Activated CD4-positive, alpha-beta memory T cell treated with anti-CD3 and anti-CD28 coated beads for 36 hours (primary cell): ENCODE data around the gene COPZ1. TPM values are rescaled to one million over a fixed set of nuclear protein-coding genes. Genes with fewer than 3 reads are reported as not detected.
A peak's percentile ranks its signal among the peaks of the same experiment; 100 is the strongest.

Experiments
- CTCF ChIA-PET: fragments of 350-600 bp; sonication (Branson Sonifier 250); formaldehyde crosslinking; loops from one replicate; lab custom pipeline; 2021; ENCODE audit warnings: antibody characterized with exemption, inconsistent platforms; lab: Charles Lee
- POLR2A ChIA-PET: fragments of 350-600 bp; sonication (Branson Sonifier 250); formaldehyde crosslinking; loops from one replicate; lab custom pipeline; 2021; ENCODE audit warnings: antibody characterized with exemption; lab: Charles Lee
- DNase-seq: peaks from one replicate; pipeline ENCODE4 v3.0.0-alpha.2; 2020
- H3K27ac Mint-ChIP-seq: one replicate; pipeline ENCODE4 v1.8.0; 2021; ENCODE audit warnings: mixed read lengths
- H3K27me3 Mint-ChIP-seq: one replicate; pipeline ENCODE4 v1.8.0; 2021; ENCODE audit warnings: mixed read lengths
- H3K36me3 Mint-ChIP-seq: one replicate; pipeline ENCODE4 v1.8.0; 2021; ENCODE audit warnings: mixed read lengths
- H3K4me1 Mint-ChIP-seq: one replicate; pipeline ENCODE4 v1.8.0; 2021; ENCODE audit warnings: low read depth, mixed read lengths
- H3K4me3 Mint-ChIP-seq: one replicate; pipeline ENCODE4 v1.8.0; 2021; ENCODE audit warnings: mild to moderate bottlenecking, mixed read lengths
- H3K9me3 Mint-ChIP-seq: one replicate; pipeline ENCODE4 v1.8.0; 2021; ENCODE audit warnings: mixed read lengths
- intact Hi-C: fragments of 100-400 bp; cut with micrococcal nuclease; formaldehyde crosslinking; loops from one replicate; pipeline ENCODE4 v1.15.1; 2023
- total RNA-seq, 2 experiments: library from RNA; stranded (reverse); gene quantifications; one replicate each; pipeline ENCODE4 v1.2.3, GENCODE V29; 2021

The COPZ1 gene
- total RNA-seq, 2 experiments from 2014 or later: 99.0 to 110 TPM

DNA sequence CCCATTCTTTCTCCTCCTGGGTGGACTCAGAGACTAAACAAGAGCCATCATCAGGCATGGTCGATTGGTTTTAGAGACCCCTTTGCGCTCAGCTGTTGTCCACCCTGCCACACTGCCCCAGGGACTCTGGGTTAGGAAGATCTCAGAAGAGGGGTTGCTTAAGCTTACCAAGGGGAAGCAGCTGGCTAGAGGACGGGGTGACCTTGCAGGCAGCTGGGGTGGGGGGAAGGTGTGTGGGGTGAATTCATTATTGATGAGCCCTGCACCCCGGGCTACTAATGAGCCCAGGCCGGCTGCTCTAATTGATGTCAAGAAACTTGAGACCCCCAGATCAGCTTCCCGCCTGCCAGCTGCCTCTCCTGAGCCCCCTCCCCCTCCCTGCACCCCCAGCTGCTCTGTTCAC lies 68.3 kb downstream of the COPZ1 start:
- no peaks in the 10 kb centered on the region for H3K27me3 Mint-ChIP-seq
- POLR2A ChIA-PET: interaction anchor here (0.6 to 0.9 kb wide), 2 partner anchors 18 to 50 kb away, joined by 4 to 5 read pairs; no protein-coding TSS in a partner anchor
- intact Hi-C loops: no loop called here
- no peak overlapping the region for H3K27ac Mint-ChIP-seq
- DNase-seq: no peak
- peaks cover 21% of the 10 kb centered on the region for H3K36me3 Mint-ChIP-seq
- peaks cover 22% of the 10 kb centered on the region for H3K4me1 Mint-ChIP-seq
- H3K4me3 Mint-ChIP-seq: no peak overlapping the region
- CTCF ChIA-PET: interaction anchor here (0.6 to 2.9 kb wide), 16 partner anchors 9 to 402 kb away, joined by 3 to 31 read pairs (median 4); partner anchors contain the start of gene ZNF385A
- no peaks in the 10 kb centered on the region for H3K9me3 Mint-ChIP-seq

- Mint-ChIP-seq H3K27ac (no peak overlapping the region), H3K9me3 (no peaks in the 10 kb centered on the region), H3K27me3 (no peaks in the 10 kb centered on the region), H3K4me3 (no peak overlapping the region), H3K36me3 (peaks cover 24% of the 10 kb centered on the region), H3K4me1 (peaks cover 22% of the 10 kb centered on the region)
- CTCF ChIA-PET: interaction anchor here (0.5 to 2.9 kb wide), 16 partner anchors 9 to 403 kb away, joined by 3 to 31 read pairs (median 4); partner anchors contain the start of gene ZNF385A
- POLR2A ChIA-PET: interaction anchor here (0.6 to 0.9 kb wide), 3 partner anchors 18 to 61 kb away, joined by 4 to 5 read pairs (median 4); no protein-coding TSS in a partner anchor
- intact Hi-C loops: no loop called here
- DNase-seq: no peak
These were observed 68.8 kb downstream of the COPZ1 start for GRCh38 chr12:54393743-54394142.

DNA sequence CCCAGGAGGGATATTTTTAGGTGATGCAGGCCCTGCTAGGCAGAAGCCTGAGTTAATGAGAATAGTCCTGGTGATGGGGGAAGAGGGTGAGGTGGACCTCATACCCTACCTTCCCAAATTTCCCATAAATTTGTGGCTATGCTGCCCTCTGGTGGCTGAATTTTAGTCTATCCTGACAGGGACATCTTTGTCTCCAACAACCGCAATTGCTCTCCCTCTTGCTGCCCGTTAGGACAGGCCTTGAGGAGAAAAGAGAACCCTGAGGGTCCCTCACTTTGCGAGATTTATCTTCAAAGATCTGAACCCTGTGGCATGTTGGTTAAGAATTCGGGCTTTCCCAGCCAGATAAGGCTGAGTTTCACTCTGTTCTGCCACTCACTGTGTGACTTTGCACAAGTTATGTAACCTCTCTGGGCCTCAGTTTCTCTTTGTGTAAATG lies 69.4 kb downstream of the COPZ1 start:
- DNase-seq: peak; percentile 57
- ChIA-PET CTCF (interaction anchor here (0.5 to 2.9 kb wide), 10 partner anchors 9 to 180 kb away, joined by 3 to 31 read pairs (median 4); no protein-coding TSS in a partner anchor), POLR2A (interaction anchor here (0.6 kb wide), 1 partner anchor 62 kb away, joined by 4 read pairs; no protein-coding TSS in a partner anchor)
- H3K4me1 Mint-ChIP-seq: peaks cover 21% of the 10 kb centered on the region
- H3K27ac Mint-ChIP-seq: no peak overlapping the region
- H3K27me3 Mint-ChIP-seq: no peaks in the 10 kb centered on the region
- intact Hi-C loops: no loop called here
- H3K9me3 Mint-ChIP-seq: no peaks in the 10 kb centered on the region
- no peak overlapping the region for H3K4me3 Mint-ChIP-seq
- peaks cover 26% of the 10 kb centered on the region for H3K36me3 Mint-ChIP-seq

- H3K36me3 Mint-ChIP-seq: peaks cover 30% of the 10 kb centered on the region
- CTCF ChIA-PET: interaction anchor here (6.2 to 12.2 kb wide), 3 partner anchors 15 to 48 kb away, joined by 57 to 693 read pairs (median 319); partner anchors contain the start of gene ITGA5
These were observed 70.1 kb downstream of the COPZ1 start for GRCh38 chr12:54394986-54395385.

GRCh38 chr12:54395545-54395944 lies 70.6 kb downstream of the COPZ1 start:
- Mint-ChIP-seq H3K36me3 (peaks cover 35% of the 10 kb centered on the region), H3K27ac (no peak overlapping the region), H3K27me3 (no peaks in the 10 kb centered on the region), H3K4me1 (peaks cover 23% of the 10 kb centered on the region), H3K4me3 (no peak overlapping the region), H3K9me3 (no peaks in the 10 kb centered on the region)
- no peak for DNase-seq
- POLR2A ChIA-PET: no interaction called here
- CTCF ChIA-PET: interaction anchor here (1.3 to 12.2 kb wide), 5 partner anchors 9 to 48 kb away, joined by 4 to 693 read pairs (median 57); partner anchors contain the start of gene ITGA5
- intact Hi-C loops: no loop called here

More at GRCh38 chr12:54394986-54395385, 70.1 kb downstream of the COPZ1 start:
- DNase-seq: no peak
- peaks cover 23% of the 10 kb centered on the region for H3K4me1 Mint-ChIP-seq
- no peak overlapping the region for H3K27ac Mint-ChIP-seq
- intact Hi-C loops: no loop called here
- no peaks in the 10 kb centered on the region for H3K27me3 Mint-ChIP-seq
- no peaks in the 10 kb centered on the region for H3K9me3 Mint-ChIP-seq
- POLR2A ChIA-PET: no interaction called here
- no peak overlapping the region for H3K4me3 Mint-ChIP-seq

DNA sequence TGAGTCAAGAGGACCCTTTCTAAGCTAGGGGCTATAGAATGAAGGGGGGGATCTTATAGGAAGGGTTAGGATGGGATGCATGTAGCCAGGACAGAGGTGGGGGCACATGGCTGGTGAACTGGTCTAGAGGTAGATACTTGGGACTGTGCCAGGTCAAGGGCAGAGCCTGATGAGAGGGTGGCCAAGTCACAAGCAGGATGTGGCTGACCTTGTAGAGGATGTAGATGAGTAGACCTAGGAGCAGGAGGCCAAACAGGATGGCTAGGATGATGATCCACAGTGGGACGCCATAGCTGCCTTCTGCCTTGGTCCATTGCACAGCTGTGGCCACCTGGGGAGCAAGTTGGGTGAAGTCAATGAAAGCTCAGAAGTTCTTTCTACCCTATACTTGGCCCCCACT lies 72.2 kb downstream of the COPZ1 start:
- DNase-seq: no peak
- Mint-ChIP-seq H3K9me3 (no peaks in the 10 kb centered on the region), H3K36me3 (peaks cover 42% of the 10 kb centered on the region), H3K4me1 (peaks cover 18% of the 10 kb centered on the region), H3K27me3 (no peaks in the 10 kb centered on the region), H3K27ac (no peak overlapping the region), H3K4me3 (no peak overlapping the region)
- intact Hi-C loops: no loop called here
- CTCF ChIA-PET: interaction anchor here (2.0 to 12.2 kb wide), 4 partner anchors 18 to 46 kb away, joined by 8 to 693 read pairs (median 188); partner anchors contain the start of gene ITGA5
- POLR2A ChIA-PET: interaction anchor here (0.8 kb wide), 1 partner anchor 27 kb away, joined by 3 read pairs; no protein-coding TSS in a partner anchor

DNA sequence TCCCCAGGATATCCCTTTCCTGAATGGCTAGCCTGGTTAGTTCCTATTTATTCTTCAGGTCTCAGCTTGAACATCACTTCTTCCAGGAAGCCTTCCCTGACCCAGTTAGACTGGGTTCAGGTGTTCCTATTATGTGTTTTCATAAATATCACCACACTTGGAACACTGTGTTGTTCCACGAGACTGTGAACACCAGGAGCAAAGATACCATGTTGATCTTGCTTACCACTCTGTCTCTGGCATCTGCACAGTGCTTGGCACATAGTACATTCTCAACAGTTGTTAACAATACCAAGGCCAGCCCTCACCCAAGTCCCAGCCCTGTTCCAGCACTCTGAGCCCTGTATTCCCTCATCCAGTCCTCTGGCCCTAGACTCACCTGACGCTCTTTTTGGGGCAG lies 73.3 kb downstream of the COPZ1 start:
- no peaks in the 10 kb centered on the region for H3K9me3 Mint-ChIP-seq
- POLR2A ChIA-PET: no interaction called here
- CTCF ChIA-PET: interaction anchor here (1.5 to 12.2 kb wide), 9 partner anchors 16 to 129 kb away, joined by 3 to 693 read pairs (median 11); partner anchors contain the start of genes ITGA5 and NFE2
- peaks cover 15% of the 10 kb centered on the region for H3K4me1 Mint-ChIP-seq
- no peaks in the 10 kb centered on the region for H3K27me3 Mint-ChIP-seq
- no peak overlapping the region for H3K4me3 Mint-ChIP-seq
- intact Hi-C loops: no loop called here
- no peak for DNase-seq
- no peak overlapping the region for H3K27ac Mint-ChIP-seq
- peaks cover 45% of the 10 kb centered on the region for H3K36me3 Mint-ChIP-seq

- intact Hi-C loops: loop anchor here (1.0 kb wide), 1 partner anchor 40 kb away; no protein-coding TSS in a partner anchor
- peak; percentile 92 for DNase-seq
These were observed 74.3 kb downstream of the COPZ1 start for GRCh38 chr12:54398995-54399793.

GRCh38 chr12:54401119-54401518 lies 76.2 kb downstream of the COPZ1 start:
- Mint-ChIP-seq H3K36me3 (peaks cover 55% of the 10 kb centered on the region), H3K4me1 (peaks cover 9% of the 10 kb centered on the region), H3K4me3 (no peak overlapping the region), H3K27ac (no peak overlapping the region), H3K27me3 (no peaks in the 10 kb centered on the region), H3K9me3 (no peaks in the 10 kb centered on the region)
- POLR2A ChIA-PET: interaction anchor here (2.6 kb wide), 1 partner anchor 38 kb away, joined by 22 read pairs; no protein-coding TSS in a partner anchor
- CTCF ChIA-PET: interaction anchor here (1.2 to 12.2 kb wide), 11 partner anchors 9 to 127 kb away, joined by 3 to 693 read pairs (median 11); partner anchors contain the start of gene ITGA5
- DNase-seq: no peak
- intact Hi-C loops: no loop called here

More at GRCh38 chr12:54398995-54399793, 74.3 kb downstream of the COPZ1 start:
- Mint-ChIP-seq H3K4me3 (no peak overlapping the region), H3K27ac (no peak overlapping the region), H3K9me3 (no peaks in the 10 kb centered on the region), H3K4me1 (peaks cover 9% of the 10 kb centered on the region), H3K27me3 (no peaks in the 10 kb centered on the region), H3K36me3 (peaks cover 55% of the 10 kb centered on the region)
- ChIA-PET CTCF (interaction anchor here (0.6 to 12.2 kb wide), 65 partner anchors 7 to 766 kb away, joined by 3 to 693 read pairs (median 5); partner anchors contain the start of genes COPZ1, HOXC10, ITGA5 and NCKAP1L), POLR2A (interaction anchor here (0.7 to 2.6 kb wide), 6 partner anchors 8 to 102 kb away, joined by 3 to 22 read pairs (median 3); no protein-coding TSS in a partner anchor)
